ENCODE results near the gene DCC. TPM values are rescaled to one million over a fixed set of nuclear protein-coding genes. Genes with fewer than 3 reads are reported as not detected.

The DCC gene
- total RNA-seq, 1 experiment from 2014 or later: not detected

DNA sequence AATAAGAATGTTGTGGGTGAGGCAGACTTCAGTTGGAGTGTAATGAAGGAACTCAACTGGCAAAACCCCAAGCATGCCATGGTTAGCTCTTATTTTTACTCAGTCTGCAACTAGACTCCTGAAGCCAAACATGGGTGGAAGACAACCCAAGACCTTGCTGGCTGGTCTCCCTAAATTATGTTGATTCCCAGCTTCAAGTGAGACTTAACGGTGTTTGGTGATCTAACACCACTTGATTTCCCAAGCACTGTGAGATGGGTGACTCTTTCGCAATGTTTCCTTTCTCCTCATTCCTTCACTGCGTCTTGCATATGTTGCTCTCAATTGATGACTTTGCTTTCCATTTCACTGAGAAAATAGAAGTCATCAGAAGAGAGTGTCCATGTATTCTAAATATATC, 693.1 kb downstream of the DCC start:
- Histone ChIP-seq H3K27ac (ENCODE audit: low read depth, low read length) (no peak overlapping the region), H3K4me1 (ENCODE audit: control insufficient read depth in 1 of 2, insufficient read depth in 2 of 2, low read length in 2 of 2) (no peaks in the 10 kb centered on the region), H3K9me2 (ENCODE audit: insufficient read depth) (no peaks in the 10 kb centered on the region), H3K79me2 (ENCODE audit: insufficient read depth, low read length) (no peaks in the 10 kb centered on the region), H3K9ac (ENCODE audit: low read length) (no peak overlapping the region), H4K20me1 (ENCODE audit: insufficient read depth) (no peaks in the 10 kb centered on the region), H3K27me3 (ENCODE audit: insufficient read depth, low read length) (no peaks in the 10 kb centered on the region), H3K9me3 (ENCODE audit: control insufficient read depth in 1 of 2, insufficient read depth in 1 of 2, low read depth in 1 of 2, low read length in 2 of 2) (peaks cover 29 to 30% of the 10 kb centered on the region in 2 experiments; a peak in 2 of 4 replicates), H3K4me2 (ENCODE audit: low read length) (no peak overlapping the region), H3K36me3 (ENCODE audit: control insufficient read depth in 1 of 2, insufficient read depth in 2 of 2, low read length in 2 of 2) (no peaks in the 10 kb centered on the region), H2AFZ (ENCODE audit: low read depth, low read length, poor library complexity, severe bottlenecking) (no peak overlapping the region), H3K4me3 (replicated peaks in 1 of 2; ENCODE audit: low read depth in 1 of 2, low read length in 2 of 2) (no peak overlapping the region)
- no TSS peak for BruUV-seq (replicated peaks)
- no peak for TF ChIP-seq ATF3 (IDR thresholded peaks at IDR 0.05)
- ChIA-PET POLR2A (no interaction called here), CTCF (no interaction called here), RAD21 (ENCODE audit: low non-redundant PET in 1 of 2, low total read pairs in 2 of 2, uncharacterized antibody in 2 of 2, unreplicated experiment in 2 of 2) (no interaction called here)
- intact Hi-C loops (cut with micrococcal nuclease): no loop called here
- DNase-seq (ENCODE audit: low read depth, low spot score): no peak
- no peak for ATAC-seq

GRCh38 chr18:53038608-53039007, 698.6 kb downstream of the DCC start:
- no peaks in the 10 kb centered on the region for H3K4me1 ChIP-seq (ENCODE audit: control insufficient read depth in 1 of 2, insufficient read depth in 2 of 2, low read length in 2 of 2)
- no peak overlapping the region for H2AFZ ChIP-seq (ENCODE audit: low read depth, low read length, poor library complexity, severe bottlenecking)
- H3K4me2 ChIP-seq (ENCODE audit: low read length): no peak overlapping the region
- H3K9me2 ChIP-seq (ENCODE audit: insufficient read depth): no peaks in the 10 kb centered on the region
- no peaks in the 10 kb centered on the region for H3K36me3 ChIP-seq (ENCODE audit: control insufficient read depth in 1 of 2, insufficient read depth in 2 of 2, low read length in 2 of 2)
- no TSS peak for BruUV-seq (replicated peaks)
- no peaks in the 10 kb centered on the region for H3K27me3 ChIP-seq (ENCODE audit: insufficient read depth, low read length)
- ChIA-PET CTCF (no interaction called here), POLR2A (no interaction called here), RAD21 (ENCODE audit: low non-redundant PET in 1 of 2, low total read pairs in 2 of 2, uncharacterized antibody in 2 of 2, unreplicated experiment in 2 of 2) (no interaction called here)
- no peaks in the 10 kb centered on the region for H4K20me1 ChIP-seq (ENCODE audit: insufficient read depth)
- peaks cover 16 to 24% of the 10 kb centered on the region in 2 experiments; a peak in 2 of 4 replicates for H3K9me3 ChIP-seq (ENCODE audit: control insufficient read depth in 1 of 2, insufficient read depth in 1 of 2, low read depth in 1 of 2, low read length in 2 of 2)
- H3K79me2 ChIP-seq (ENCODE audit: insufficient read depth, low read length): no peaks in the 10 kb centered on the region
- TF ChIP-seq POLR2A (IDR thresholded peaks at IDR 0.05; ENCODE audit: borderline replicate concordance, extremely low read depth, insufficient read depth, insufficient read length) (no peak), ZNF274 (IDR thresholded peaks at IDR 0.05; ENCODE audit: low read depth, low read length) (no peak), ZFX (IDR thresholded peaks at IDR 0.05) (no peak), ATF3 (IDR thresholded peaks at IDR 0.05) (no peak), SIN3A (IDR thresholded peaks at IDR 0.05; ENCODE audit: low read depth) (no peak), SRF (IDR thresholded peaks at IDR 0.05; ENCODE audit: low read depth) (no peak)
- TF ChIP-seq, protein P1, sequence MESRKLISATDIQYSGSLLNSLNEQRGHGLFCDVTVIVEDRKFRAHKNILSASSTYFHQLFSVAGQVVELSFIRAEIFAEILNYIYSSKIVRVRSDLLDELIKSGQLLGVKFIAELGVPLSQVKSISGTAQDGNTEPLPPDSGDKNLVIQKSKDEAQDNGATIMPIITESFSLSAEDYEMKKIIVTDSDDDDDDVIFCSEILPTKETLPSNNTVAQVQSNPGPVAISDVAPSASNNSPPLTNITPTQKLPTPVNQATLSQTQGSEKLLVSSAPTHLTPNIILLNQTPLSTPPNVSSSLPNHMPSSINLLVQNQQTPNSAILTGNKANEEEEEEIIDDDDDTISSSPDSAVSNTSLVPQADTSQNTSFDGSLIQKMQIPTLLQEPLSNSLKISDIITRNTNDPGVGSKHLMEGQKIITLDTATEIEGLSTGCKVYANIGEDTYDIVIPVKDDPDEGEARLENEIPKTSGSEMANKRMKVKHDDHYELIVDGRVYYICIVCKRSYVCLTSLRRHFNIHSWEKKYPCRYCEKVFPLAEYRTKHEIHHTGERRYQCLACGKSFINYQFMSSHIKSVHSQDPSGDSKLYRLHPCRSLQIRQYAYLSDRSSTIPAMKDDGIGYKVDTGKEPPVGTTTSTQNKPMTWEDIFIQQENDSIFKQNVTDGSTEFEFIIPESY (IDR thresholded peaks at IDR 0.05; ENCODE audit: extremely low read depth, insufficient replicate concordance, low read length): no peak
- no peak for DNase-seq (ENCODE audit: low read depth, low spot score)
- no peak overlapping the region for H3K27ac ChIP-seq (ENCODE audit: low read depth, low read length)
- no peak for ATAC-seq
- intact Hi-C loops (cut with micrococcal nuclease): no loop called here
- no peak overlapping the region for H3K4me3 ChIP-seq (replicated peaks in 1 of 2; ENCODE audit: low read depth in 1 of 2, low read length in 2 of 2)
- no peak overlapping the region for H3K9ac ChIP-seq (ENCODE audit: low read length)

Measured in HCT116 (cell line).